SK-N-MC (cell line): ENCODE measurements around the gene FKBP14.

Experiments used
- EZH2 ChIP-seq: fragments of 200-600 bp; sonication (generic); IDR thresholded peaks from one replicate; pipeline ENCODE4 v1.6.1; 2017; ENCODE audit warnings: antibody characterized with exemption
- FOXP2 ChIP-seq: optimal IDR thresholded peaks from 2 replicates; pipeline ENCODE3; 2011; ENCODE audit warnings: mild to moderate bottlenecking, moderate library complexity; ENCODE audit not compliant: insufficient read depth; ENCODE audit errors: extremely low read length, control extremely low read depth
- POLR2AphosphoS5 ChIP-seq: IDR thresholded peaks from 2 replicates; pipeline ENCODE4 v1.6.1; 2012; ENCODE audit warnings: mild to moderate bottlenecking, low read depth, low read length, borderline replicate concordance

- no peak for TF ChIP-seq POLR2AphosphoS5
- TF ChIP-seq EZH2, result no peak
- no peak for TF ChIP-seq FOXP2
Measured at GRCh38 chr7:30022991-30023390, 3.5 kb downstream of the FKBP14 start.
